Astrocyte (in vitro differentiated cells and primary cell): ENCODE data around the gene PRDM10. TPM values are rescaled to one million over a fixed set of nuclear protein-coding genes. Genes with fewer than 3 reads are reported as not detected.

Experiments used
- DNase-seq: peaks from one replicate; pipeline ENCODE4 v3.0.0-alpha.2; 2010; ENCODE audit warnings: low read depth
- FAIRE-seq: peaks from 2 replicates; lab custom pipeline; 2011; peaks lifted over from hg19 to GRCh38; lab: Jason Lieb, UNC
- H2AFZ ChIP-seq: 2 replicates; pipeline ENCODE4 v1.6.0; 2012; ENCODE audit warnings: low read depth, low read length, inconsistent platforms
- H3K27ac ChIP-seq: 2 replicates; pipeline ENCODE4 v1.5.1; 2011; ENCODE audit warnings: low read depth, low read length, inconsistent platforms
- H3K27me3 ChIP-seq: 2 replicates; pipeline ENCODE4 v1.6.0; 2011; ENCODE audit warnings: low read length, inconsistent platforms; ENCODE audit not compliant: insufficient read depth
- H3K36me3 ChIP-seq: 2 replicates; pipeline ENCODE4 v1.5.1; 2011; ENCODE audit warnings: low read length, inconsistent platforms; ENCODE audit not compliant: insufficient read depth
- H3K4me1 ChIP-seq: 2 replicates; pipeline ENCODE4 v1.5.1; 2011; ENCODE audit warnings: low read length, inconsistent platforms; ENCODE audit not compliant: insufficient read depth
- H3K4me2 ChIP-seq: 2 replicates; pipeline ENCODE4 v1.6.0; 2012; ENCODE audit warnings: low read length, inconsistent platforms
- H3K4me3 ChIP-seq: 2 replicates; pipeline ENCODE4 v1.5.1; 2011; ENCODE audit warnings: low read depth, mild to moderate bottlenecking, low read length, inconsistent platforms; ENCODE audit not compliant: insufficient read depth
- H3K79me2 ChIP-seq: 2 replicates; pipeline ENCODE4 v1.6.0; 2012; ENCODE audit warnings: mild to moderate bottlenecking, low read length, inconsistent platforms; ENCODE audit not compliant: insufficient read depth
- H3K9ac ChIP-seq: 2 replicates; pipeline ENCODE4 v1.6.0; 2012; ENCODE audit warnings: mild to moderate bottlenecking, low read length, inconsistent platforms
- H3K9me3 ChIP-seq: 2 replicates; pipeline ENCODE4 v1.5.1; 2012; ENCODE audit warnings: low read depth, mild to moderate bottlenecking, low read length, inconsistent platforms; ENCODE audit not compliant: insufficient read depth
- H4K20me1 ChIP-seq: 2 replicates; pipeline ENCODE4 v1.6.0; 2012; ENCODE audit warnings: low read length, inconsistent platforms; ENCODE audit not compliant: insufficient read depth
- H3K27ac Mint-ChIP-seq: one replicate; pipeline ENCODE4 v1.8.0; 2021; ENCODE audit warnings: mild to moderate bottlenecking, mixed read lengths; ENCODE audit not compliant: unreplicated experiment
- H3K27me3 Mint-ChIP-seq: one replicate; pipeline ENCODE4 v1.8.0; 2021; ENCODE audit warnings: low read depth, mixed read lengths; ENCODE audit not compliant: unreplicated experiment
- H3K36me3 Mint-ChIP-seq: one replicate; pipeline ENCODE4 v1.8.0; 2021; ENCODE audit warnings: low read depth, mixed read lengths; ENCODE audit not compliant: unreplicated experiment
- H3K4me1 Mint-ChIP-seq: one replicate; pipeline ENCODE4 v1.8.0; 2021; ENCODE audit warnings: low read depth, mixed read lengths; ENCODE audit not compliant: unreplicated experiment
- H3K4me3 Mint-ChIP-seq: one replicate; pipeline ENCODE4 v1.8.0; 2021; ENCODE audit warnings: mild to moderate bottlenecking, moderate library complexity, mixed read lengths; ENCODE audit not compliant: unreplicated experiment
- H3K9me3 Mint-ChIP-seq: one replicate; pipeline ENCODE4 v1.8.0; 2021; ENCODE audit warnings: mild to moderate bottlenecking, mixed read lengths; ENCODE audit not compliant: unreplicated experiment
- EZH2 ChIP-seq: IDR thresholded peaks from 2 replicates; pipeline ENCODE4 v1.6.1; 2012; ENCODE audit warnings: mild to moderate bottlenecking, low read length, inconsistent platforms; ENCODE audit not compliant: insufficient read depth
- total RNA-seq: library from RNA; stranded (reverse); gene quantifications from 2 replicates; pipeline ENCODE4 v1.2.1, GENCODE V29; 2021
- TF ChIP-seq, protein P1 (sequence below): IDR thresholded peaks from 2 replicates; pipeline ENCODE4 v1.5.1; 2011; ENCODE audit warnings: low read depth, mild to moderate bottlenecking, inconsistent platforms, low read length, moderate library complexity; ENCODE audit not compliant: insufficient read depth

PRDM10 gene
- total RNA-seq, 1 donor from 2014 or later = 10.1 TPM

DNA sequence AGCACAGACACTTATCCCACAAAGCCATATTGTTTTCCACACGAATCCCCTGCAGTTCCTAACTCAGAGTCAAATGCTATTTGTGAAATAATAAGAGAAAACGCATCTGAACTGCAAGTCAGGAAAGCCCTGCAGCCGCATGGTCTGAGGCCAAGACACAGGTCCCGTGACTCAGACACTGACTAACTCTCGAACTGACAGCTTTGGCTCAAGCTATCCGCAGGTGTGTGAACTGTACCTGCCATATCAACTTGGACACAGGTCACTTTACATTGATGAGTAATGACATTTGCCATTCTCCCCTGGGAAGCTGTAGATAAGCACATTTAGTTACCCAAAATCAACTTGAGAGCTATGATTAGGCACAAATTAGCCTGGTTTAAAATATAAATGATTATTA lies 72.3 kb downstream of the PRDM10 start:
- no peak overlapping the region for H3K4me3 Mint-ChIP-seq
- no peaks in the 10 kb centered on the region for H3K27me3 ChIP-seq
- peak; percentile 32 for DNase-seq
- TF ChIP-seq, protein P1, sequence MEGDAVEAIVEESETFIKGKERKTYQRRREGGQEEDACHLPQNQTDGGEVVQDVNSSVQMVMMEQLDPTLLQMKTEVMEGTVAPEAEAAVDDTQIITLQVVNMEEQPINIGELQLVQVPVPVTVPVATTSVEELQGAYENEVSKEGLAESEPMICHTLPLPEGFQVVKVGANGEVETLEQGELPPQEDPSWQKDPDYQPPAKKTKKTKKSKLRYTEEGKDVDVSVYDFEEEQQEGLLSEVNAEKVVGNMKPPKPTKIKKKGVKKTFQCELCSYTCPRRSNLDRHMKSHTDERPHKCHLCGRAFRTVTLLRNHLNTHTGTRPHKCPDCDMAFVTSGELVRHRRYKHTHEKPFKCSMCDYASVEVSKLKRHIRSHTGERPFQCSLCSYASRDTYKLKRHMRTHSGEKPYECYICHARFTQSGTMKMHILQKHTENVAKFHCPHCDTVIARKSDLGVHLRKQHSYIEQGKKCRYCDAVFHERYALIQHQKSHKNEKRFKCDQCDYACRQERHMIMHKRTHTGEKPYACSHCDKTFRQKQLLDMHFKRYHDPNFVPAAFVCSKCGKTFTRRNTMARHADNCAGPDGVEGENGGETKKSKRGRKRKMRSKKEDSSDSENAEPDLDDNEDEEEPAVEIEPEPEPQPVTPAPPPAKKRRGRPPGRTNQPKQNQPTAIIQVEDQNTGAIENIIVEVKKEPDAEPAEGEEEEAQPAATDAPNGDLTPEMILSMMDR = no peak
- TF ChIP-seq EZH2 = no peak
- no peak overlapping the region for H3K9ac ChIP-seq
- peaks cover 1% of the 10 kb centered on the region for H3K4me1 Mint-ChIP-seq
- H3K4me2 ChIP-seq = no peak overlapping the region
- no peak for FAIRE-seq
- H3K4me3 ChIP-seq = no peak overlapping the region
- H3K27me3 Mint-ChIP-seq = no peaks in the 10 kb centered on the region
- H3K9me3 ChIP-seq = no peaks in the 10 kb centered on the region
- H3K27ac ChIP-seq = no peak overlapping the region
- H3K36me3 ChIP-seq = peaks cover 3% of the 10 kb centered on the region
- no peaks in the 10 kb centered on the region for H3K9me3 Mint-ChIP-seq
- H4K20me1 ChIP-seq = no peaks in the 10 kb centered on the region
- peaks cover 3% of the 10 kb centered on the region for H3K36me3 Mint-ChIP-seq
- no peaks in the 10 kb centered on the region for H3K79me2 ChIP-seq
- H2AFZ ChIP-seq = no peak overlapping the region
- no peak overlapping the region for H3K27ac Mint-ChIP-seq
- H3K4me1 ChIP-seq = peaks cover 8% of the 10 kb centered on the region

DNA sequence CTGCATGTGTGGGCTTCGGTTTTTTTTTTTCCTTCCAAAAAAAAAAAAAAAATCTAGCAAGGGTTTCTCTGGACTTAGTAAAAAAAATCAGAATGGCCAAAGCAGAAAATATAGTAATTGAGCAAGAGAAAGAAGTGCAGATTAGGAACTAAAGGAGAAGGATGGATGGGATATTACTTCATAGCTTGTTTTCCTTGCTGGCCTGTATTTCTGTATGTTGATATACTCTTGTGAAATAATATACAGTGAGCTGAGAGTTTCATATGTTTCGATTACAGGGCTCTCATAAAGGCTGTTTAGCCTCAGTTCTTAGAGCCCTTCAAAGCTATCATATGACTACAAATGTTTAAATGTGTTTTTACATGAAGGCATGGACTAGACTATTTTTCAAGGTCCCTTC lies 72.9 kb downstream of the PRDM10 start:
- Histone ChIP-seq H3K79me2 (no peaks in the 10 kb centered on the region), H2AFZ (no peak overlapping the region), H3K4me1 (peaks cover 8% of the 10 kb centered on the region), H4K20me1 (no peaks in the 10 kb centered on the region), H3K4me2 (no peak overlapping the region), H3K9me3 (no peaks in the 10 kb centered on the region), H3K27me3 (no peaks in the 10 kb centered on the region), H3K36me3 (peaks cover 3% of the 10 kb centered on the region), H3K4me3 (no peak overlapping the region), H3K27ac (no peak overlapping the region), H3K9ac (no peak overlapping the region)
- H3K4me1 Mint-ChIP-seq = peaks cover 1% of the 10 kb centered on the region
- H3K4me3 Mint-ChIP-seq = no peak overlapping the region
- FAIRE-seq (no peak), DNase-seq (no peak)
- H3K27ac Mint-ChIP-seq = no peak overlapping the region
- peaks cover 3% of the 10 kb centered on the region for H3K36me3 Mint-ChIP-seq
- no peak for TF ChIP-seq EZH2
- TF ChIP-seq, protein P1 = no peak
- no peaks in the 10 kb centered on the region for H3K9me3 Mint-ChIP-seq
- H3K27me3 Mint-ChIP-seq = no peaks in the 10 kb centered on the region

DNA sequence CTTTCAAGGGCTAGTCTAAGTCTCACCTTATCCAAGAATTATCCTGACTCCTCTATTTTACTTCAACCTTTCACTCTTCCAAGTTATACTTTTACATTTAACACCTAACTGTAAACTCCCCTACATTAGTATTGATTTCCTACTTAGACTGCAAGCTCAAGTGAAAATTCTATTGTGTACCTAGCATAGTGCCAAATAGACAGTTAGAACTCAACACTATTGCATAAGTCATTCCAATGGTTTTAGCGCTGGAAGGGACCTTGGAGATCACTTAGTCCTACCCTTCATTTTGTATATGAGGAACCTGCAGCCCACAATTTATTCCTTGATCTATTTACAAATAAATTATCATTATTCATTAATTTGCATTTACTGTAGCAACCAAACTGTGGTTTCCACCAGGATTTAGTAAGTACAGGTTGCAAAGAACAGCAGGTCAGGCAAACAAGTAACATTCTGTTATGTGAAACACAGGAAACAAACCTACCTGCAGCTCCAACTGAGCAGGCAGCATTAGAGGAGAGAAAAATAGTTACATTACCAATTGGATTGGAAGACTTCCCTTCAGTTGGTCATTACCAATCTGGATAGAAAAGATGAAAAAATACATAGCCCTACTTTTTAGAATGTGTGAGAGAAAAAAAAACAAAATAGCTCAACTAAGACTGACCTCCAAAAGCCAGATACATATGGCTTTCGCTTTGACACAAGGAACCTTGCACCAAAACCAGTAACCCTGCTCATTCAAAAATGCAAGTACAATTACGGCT lies 73.5 kb downstream of the PRDM10 start:
- Mint-ChIP-seq H3K4me3 (no peak overlapping the region), H3K27me3 (no peaks in the 10 kb centered on the region), H3K9me3 (no peaks in the 10 kb centered on the region), H3K27ac (no peak overlapping the region), H3K4me1 (peaks cover 1% of the 10 kb centered on the region), H3K36me3 (no peaks in the 10 kb centered on the region)
- Histone ChIP-seq H3K4me2 (no peak overlapping the region), H3K27ac (no peak overlapping the region), H3K9ac (no peak overlapping the region), H2AFZ (no peak overlapping the region), H3K4me3 (no peak overlapping the region), H4K20me1 (no peaks in the 10 kb centered on the region), H3K4me1 (peaks cover 8% of the 10 kb centered on the region), H3K27me3 (no peaks in the 10 kb centered on the region), H3K36me3 (peaks cover 3% of the 10 kb centered on the region), H3K79me2 (no peaks in the 10 kb centered on the region), H3K9me3 (no peaks in the 10 kb centered on the region)
- DNase-seq (no peak), FAIRE-seq (no peak)
- TF ChIP-seq EZH2 = no peak
- TF ChIP-seq, protein P1 = no peak
